ENCODE data around the gene RASSF5. TPM values are rescaled to one million over a fixed set of nuclear protein-coding genes. Genes with fewer than 3 reads are reported as not detected.

The RASSF5 gene
- total and polyA plus RNA-seq, 9 of the 15 experiments (the other 6 are each of a cell fraction or from before 2014, with no cell fraction given): 6.1 to 41.0 (median 25.2) TPM

DNA sequence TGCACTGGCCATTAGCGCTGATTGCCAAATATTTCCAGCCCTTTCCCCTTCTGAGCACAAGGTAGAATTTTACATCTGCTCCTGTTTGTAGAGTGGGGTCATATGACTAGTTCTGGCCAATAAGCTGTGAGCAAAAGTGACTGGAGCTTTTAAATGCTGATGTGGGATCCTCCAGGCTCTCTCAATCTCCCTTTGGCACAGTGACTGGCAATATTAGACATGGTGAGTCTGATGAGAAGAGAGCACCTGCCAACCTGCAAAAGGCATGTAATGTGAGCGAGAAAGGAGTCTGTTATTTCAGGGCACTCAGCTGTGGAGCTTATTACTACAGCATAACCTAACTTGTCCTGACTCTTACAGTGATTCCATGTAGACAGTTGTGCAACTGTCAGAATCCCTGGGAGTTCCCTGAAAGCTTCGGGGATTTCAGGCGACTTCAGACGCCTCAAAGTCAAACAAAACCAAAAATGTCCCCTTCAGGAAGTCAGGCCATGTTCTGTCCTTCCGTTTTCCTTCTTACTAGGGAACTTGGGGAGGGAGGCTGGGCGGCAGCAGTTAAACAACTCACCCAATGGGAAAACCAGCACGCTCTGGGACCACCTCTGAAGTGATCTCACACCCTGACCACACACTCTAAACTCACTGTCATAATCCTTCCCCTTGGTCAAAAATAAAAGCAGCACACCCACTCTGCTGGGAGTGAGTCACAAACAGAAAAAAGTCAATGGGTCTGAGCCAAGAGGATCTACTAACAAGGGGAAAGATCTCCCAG, 3.6 kb upstream of the RASSF5 start (continued):
- TF ChIP-seq, protein P1, sequence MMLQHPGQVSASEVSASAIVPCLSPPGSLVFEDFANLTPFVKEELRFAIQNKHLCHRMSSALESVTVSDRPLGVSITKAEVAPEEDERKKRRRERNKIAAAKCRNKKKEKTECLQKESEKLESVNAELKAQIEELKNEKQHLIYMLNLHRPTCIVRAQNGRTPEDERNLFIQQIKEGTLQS (IDR thresholded peaks at IDR 0.05): peak; percentile 92
- TF ChIP-seq, protein P1 (CRISPR knock-in tag; conservative IDR thresholded peaks at IDR 0.05): no peak; the same call in 1 of the 2 replicates
- TF ChIP-seq GATAD2A (IDR thresholded peaks at IDR 0.05) (no peak), PHB2 (IDR thresholded peaks at IDR 0.05; ENCODE audit: low read depth) (no peak), ELF2 (CRISPR knock-in tag; IDR thresholded peaks at IDR 0.05) (no peak), SREBF2 (CRISPR knock-in tag; IDR thresholded peaks at IDR 0.05) (no peak), ARID1B (IDR thresholded peaks at IDR 0.05) (peak; percentile 72; the same call in 1 of the 2 replicates), PHB (CRISPR knock-in tag; IDR thresholded peaks at IDR 0.05) (no peak), ARID2 (IDR thresholded peaks at IDR 0.05) (no peak), ZNF780A (CRISPR knock-in tag; IDR thresholded peaks at IDR 0.05) (no peak), MEF2A (IDR thresholded peaks at IDR 0.05; ENCODE audit: control insufficient read depth, low read depth, low read length) (peak; percentile 80), BRD4 (IDR thresholded peaks at IDR 0.05) (no peak), ZNF282 (CRISPR knock-in tag; IDR thresholded peaks at IDR 0.05) (no peak), NFXL1 (CRISPR knock-in tag; IDR thresholded peaks at IDR 0.05) (no peak), MTA1 (IDR thresholded peaks at IDR 0.05; ENCODE audit: borderline replicate concordance) (no peak), NCOA4 (IDR thresholded peaks at IDR 0.05; ENCODE audit: partially characterized antibody) (no peak), ZNF583 (CRISPR knock-in tag; IDR thresholded peaks at IDR 0.05) (no peak), DPF2 (IDR thresholded peaks at IDR 0.05) (peak; percentile 82)
- TF ChIP-seq, protein P2, sequence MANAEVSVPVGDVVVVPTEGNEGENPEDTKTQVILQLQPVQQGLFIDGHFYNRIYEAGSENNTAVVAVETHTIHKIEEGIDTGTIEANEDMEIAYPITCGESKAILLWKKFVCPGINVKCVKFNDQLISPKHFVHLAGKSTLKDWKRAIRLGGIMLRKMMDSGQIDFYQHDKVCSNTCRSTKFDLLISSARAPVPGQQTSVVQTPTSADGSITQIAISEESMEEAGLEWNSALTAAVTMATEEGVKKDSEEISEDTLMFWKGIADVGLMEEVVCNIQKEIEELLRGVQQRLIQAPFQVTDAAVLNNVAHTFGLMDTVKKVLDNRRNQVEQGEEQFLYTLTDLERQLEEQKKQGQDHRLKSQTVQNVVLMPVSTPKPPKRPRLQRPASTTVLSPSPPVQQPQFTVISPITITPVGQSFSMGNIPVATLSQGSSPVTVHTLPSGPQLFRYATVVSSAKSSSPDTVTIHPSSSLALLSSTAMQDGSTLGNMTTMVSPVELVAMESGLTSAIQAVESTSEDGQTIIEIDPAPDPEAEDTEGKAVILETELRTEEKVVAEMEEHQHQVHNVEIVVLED (CRISPR knock-in tag; IDR thresholded peaks at IDR 0.05): 0 out of 2 replicates have a peak, but pooled peaks have one; percentile 11
- TF ChIP-seq, protein P3, sequence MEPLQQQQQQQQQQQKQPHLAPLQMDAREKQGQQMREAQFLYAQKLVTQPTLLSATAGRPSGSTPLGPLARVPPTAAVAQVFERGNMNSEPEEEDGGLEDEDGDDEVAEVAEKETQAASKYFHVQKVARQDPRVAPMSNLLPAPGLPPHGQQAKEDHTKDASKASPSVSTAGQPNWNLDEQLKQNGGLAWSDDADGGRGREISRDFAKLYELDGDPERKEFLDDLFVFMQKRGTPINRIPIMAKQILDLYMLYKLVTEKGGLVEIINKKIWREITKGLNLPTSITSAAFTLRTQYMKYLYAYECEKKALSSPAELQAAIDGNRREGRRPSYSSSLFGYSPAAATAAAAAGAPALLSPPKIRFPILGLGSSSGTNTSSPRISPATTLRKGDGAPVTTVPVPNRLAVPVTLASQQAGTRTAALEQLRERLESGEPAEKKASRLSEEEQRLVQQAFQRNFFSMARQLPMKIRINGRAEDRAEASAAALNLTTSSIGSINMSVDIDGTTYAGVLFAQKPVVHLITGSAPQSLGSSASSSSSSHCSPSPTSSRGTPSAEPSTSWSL (CRISPR knock-in tag; IDR thresholded peaks at IDR 0.05; ENCODE audit: borderline replicate concordance): no peak
- TF ChIP-seq, protein P4, sequence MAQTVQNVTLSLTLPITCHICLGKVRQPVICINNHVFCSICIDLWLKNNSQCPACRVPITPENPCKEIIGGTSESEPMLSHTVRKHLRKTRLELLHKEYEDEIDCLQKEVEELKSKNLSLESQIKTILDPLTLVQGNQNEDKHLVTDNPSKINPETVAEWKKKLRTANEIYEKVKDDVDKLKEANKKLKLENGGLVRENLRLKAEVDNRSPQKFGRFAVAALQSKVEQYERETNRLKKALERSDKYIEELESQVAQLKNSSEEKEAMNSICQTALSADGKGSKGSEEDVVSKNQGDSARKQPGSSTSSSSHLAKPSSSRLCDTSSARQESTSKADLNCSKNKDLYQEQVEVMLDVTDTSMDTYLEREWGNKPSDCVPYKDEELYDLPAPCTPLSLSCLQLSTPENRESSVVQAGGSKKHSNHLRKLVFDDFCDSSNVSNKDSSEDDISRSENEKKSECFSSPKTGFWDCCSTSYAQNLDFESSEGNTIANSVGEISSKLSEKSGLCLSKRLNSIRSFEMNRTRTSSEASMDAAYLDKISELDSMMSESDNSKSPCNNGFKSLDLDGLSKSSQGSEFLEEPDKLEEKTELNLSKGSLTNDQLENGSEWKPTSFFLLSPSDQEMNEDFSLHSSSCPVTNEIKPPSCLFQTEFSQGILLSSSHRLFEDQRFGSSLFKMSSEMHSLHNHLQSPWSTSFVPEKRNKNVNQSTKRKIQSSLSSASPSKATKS (CRISPR knock-in tag; IDR thresholded peaks at IDR 0.05): no peak
- TF ChIP-seq, protein P5, sequence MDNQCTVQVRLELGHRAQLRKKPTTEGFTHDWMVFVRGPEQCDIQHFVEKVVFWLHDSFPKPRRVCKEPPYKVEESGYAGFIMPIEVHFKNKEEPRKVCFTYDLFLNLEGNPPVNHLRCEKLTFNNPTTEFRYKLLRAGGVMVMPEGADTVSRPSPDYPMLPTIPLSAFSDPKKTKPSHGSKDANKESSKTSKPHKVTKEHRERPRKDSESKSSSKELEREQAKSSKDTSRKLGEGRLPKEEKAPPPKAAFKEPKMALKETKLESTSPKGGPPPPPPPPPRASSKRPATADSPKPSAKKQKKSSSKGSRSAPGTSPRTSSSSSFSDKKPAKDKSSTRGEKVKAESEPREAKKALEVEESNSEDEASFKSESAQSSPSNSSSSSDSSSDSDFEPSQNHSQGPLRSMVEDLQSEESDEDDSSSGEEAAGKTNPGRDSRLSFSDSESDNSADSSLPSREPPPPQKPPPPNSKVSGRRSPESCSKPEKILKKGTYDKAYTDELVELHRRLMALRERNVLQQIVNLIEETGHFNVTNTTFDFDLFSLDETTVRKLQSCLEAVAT (IDR thresholded peaks at IDR 0.05): no peak

Data from K562 (cell line).